ENCODE measurements around the gene AOC2.
"Not testable (repeated sequence)": the region's sequence is repeated elsewhere in the genome, so short reads cannot be mapped to it uniquely, and the experiment has no call there.

Gene AOC2

DNA sequence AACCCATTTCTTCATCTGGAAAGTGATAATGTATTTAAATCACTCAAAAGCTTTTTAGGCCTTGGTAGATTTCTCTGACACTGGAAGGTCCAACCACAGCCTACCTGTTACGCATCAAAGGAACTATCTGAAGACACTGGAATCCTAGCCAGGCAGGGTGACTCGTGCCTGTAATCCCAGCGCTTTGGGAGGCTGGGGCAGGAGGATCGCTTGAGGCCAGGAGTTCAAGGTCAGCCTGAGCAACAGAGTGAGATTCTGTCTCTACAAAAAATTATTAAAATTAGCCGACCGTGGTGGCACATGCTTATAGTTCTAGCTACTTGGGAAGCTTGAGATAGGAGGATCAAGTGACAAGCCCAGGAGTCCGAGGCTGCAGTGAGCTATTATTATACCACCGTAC lies 37.8 kb downstream of the AOC2 start:
- no peak for DNase-seq

DNA sequence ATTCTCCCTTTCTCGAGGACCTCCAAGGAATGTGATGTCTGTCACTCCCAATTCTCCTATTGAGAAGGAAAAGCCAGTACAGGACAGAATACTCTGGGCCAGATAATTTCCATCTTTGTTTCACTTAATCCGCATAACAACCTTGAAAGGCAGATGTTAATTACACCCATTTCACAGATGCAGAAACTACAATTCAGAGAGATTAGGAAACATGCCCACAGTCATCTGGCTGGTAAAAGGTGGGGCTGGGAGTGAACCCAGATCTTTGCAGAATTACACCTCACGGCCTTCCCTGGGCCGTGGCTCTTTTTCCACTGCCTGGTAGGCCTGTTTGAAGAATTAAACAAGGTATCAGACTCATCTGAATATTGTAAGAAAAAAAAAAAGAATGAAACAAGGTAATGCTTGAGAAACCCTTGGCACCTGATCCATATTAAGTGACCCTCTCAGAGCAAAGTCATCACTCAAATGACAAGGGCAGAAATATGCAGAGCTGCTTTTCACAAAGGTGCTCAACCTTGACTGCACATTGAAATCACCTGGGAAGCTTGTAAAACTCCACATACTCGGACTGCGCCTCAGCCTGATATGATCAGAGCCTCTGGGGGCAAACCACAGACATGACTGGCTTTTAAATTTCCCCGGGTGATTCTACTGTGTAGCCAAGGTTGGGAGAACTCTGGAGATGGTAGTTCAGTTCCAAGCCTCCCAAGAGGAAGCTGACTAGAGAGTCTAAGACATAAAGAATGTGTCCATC lies 39.6 kb downstream of the AOC2 start:
- DNase-seq = no peak

DNA sequence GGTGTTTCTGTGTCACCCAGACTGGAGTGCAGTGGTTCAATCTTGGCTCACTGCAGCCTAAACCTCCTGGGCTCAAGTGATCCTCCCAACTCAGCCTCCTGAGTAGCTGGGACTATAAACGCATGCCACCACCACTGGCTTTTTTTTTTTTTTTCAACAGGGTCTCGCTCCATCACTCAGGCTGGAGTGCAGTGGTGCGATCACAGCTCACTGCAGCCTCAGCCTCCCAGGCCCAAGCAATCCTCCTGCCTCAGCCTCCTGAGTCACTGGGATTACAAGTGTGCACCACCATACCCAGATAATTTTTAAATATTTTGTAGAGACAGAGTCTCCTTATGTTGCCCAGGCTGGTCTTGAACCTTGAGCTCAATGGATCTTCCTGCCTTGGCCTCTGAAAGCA lies 41.4 kb downstream of the AOC2 start:
- DNase-seq = not testable (repeated sequence)

DNA sequence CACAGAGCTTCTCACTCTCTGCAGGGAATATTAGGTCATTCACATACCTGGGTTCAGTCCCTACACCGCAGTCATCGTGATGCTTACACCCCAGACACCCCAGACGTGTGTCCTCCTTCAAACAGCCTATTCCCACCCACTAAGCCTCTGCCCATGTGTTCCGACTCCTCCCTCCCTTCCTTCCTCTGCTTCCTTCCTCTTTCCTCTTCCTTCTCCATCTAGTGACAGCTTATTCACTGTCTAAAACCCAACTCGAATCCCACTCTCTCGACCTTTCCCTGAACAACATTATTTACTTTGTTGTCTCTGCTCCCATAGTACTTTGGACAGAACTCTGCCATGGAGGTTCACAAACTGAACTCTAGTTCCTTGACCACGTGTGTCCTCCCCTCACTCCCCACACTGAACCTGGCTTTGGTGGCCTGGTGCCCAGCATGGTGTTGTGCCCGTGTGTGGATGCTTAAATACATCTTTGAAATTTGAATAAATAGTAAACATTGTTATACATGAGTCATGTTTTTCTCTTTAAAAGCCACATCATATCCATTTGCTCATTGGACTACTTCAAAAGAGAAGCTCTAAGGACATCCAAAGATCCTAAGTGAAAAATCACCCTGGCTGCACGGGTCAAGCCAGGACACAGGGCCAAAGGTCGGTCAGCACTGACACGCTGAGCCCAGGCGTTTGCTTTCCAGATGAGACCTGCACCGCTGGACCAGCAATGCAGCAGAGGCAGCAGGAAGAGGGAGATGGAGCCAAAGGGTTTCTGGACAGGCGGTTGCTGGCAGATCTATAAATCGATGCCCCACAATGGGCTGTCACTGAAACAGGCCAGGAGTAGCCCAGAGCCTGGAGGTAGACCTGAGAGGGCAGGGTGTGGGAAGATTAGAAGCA lies 42.1 kb downstream of the AOC2 start:
- DNase-seq = no peak

DNA sequence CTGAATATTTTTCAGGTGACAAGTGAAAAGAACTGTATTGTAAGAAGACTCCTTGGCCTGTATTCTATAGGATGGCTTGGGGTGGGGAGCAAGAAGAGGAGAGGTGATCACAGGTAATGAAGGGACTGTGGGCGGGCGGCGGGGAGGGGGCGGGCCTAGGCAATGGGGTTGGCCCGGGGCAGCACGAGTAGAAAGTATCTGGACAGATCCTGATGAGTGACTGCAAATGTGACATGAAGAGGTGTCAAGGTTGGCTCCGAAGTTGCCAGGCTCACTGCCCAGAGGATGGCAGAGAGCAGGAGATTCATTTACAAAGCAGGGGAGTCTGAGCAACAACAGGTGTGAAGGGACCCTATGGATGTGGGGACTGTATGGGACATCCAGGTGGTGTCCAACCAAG lies 45.4 kb downstream of the AOC2 start:
- DNase-seq = no peak

DNA sequence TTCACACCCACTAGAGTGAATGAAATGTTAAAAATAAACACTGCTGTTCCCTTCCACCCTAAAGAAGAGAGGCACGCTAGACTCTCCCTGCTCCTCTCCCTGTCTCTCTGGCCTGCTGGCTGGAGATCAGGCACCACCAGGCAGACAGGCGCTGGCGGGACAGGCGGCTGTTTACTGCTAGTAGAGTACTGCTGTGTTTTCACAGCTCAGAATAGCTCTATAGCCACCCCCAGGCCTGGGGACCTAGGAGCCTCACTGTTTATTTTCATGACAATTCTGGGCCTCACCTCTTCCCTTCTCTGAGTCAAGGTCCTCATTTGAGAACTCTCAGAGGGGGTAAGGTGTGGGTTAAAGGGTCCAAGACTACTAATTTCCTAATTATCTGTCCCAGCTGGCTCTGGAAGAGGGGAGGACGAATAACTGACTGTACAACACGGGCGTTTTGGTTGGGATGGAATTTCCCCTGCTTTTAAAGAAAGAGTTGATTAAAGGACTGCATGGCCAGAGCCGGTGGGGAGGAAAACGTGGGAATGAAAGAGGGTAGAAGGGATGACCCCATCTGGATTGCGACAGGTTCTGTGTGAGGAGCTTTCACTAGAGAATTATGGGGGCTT lies 47.3 kb downstream of the AOC2 start:
- peak; percentile 40 for DNase-seq

DNA sequence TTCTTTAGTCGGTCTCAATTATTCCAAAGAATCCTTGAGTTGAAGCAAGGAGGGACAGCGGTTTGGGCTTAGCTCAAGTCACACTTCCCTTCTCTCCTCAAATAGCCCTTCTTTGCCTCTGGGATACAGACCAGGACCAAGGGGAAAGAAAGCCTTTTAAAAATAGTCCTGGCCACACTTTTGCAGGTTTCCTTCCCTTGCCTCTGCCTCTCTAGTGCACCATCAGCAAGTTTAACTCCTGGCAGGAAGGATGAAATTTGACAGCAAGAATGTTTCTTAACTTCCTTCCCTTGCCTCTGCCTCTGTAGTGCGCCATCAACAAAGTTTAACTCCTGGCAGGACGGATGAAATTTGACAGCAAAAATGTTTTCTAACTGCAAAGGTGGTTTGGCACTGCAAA lies 49.0 kb downstream of the AOC2 start:
- DNase-seq = no peak

DNA sequence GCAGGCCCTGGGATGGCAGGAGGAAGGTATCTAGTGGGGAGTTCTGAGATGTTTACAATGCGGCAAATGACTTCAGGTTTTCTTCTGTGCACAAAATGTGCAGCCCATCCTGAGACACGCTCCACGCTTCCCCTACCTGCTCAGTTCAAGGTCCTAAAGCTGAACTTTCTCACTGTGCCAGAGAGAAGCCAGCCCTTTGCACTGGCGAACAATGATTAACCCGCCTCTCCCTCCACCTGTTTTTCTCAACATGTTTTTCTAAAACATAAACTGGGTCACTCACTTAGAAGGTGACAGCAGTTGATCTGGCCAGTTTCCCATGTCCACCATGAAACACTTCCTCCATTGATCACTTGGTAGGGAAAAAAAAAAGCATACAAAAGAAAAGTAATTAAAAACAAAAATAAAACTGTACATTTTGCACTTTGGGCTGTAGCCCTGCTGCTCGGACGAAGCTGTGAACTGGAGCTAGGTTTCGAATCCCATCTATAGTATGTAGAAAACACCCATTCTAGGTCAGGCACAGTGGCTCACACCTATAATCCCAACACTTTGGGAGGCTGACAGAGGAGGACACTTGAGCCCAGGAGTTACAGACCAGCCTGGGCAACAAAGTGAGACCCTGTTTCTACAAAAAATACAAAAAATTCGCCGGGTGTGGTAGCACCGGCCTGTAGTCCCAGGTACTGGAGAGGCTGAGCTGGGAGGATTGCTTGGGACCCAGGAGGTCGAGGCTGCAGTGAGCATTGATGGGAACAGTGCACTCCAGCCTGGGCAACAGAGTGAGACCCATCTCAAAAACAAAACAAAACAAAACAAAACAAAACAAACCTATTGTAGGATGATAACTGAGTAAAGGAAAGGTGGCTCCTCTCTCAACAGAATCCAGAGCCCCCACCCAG lies 50.2 kb downstream of the AOC2 start:
- no peak for DNase-seq

DNA sequence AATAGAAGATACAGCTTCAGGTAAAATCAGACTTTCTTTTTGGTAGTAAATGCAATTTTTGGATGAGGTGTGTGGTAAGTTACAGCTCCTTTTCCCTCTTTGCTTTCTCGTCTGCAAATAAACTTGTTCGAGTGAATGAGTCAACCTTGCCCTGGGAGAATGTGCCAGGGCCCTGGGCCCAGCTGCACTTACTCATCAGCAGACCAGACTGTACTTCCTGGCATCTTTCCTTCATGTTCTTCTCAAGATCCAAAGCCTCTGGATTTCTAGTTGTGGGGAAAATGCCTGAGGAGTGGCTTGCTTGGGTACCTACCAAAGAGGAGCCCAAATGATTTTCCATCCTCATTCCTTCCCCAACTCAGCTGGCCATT lies 50.8 kb downstream of the AOC2 start:
- DNase-seq = no peak

DNA sequence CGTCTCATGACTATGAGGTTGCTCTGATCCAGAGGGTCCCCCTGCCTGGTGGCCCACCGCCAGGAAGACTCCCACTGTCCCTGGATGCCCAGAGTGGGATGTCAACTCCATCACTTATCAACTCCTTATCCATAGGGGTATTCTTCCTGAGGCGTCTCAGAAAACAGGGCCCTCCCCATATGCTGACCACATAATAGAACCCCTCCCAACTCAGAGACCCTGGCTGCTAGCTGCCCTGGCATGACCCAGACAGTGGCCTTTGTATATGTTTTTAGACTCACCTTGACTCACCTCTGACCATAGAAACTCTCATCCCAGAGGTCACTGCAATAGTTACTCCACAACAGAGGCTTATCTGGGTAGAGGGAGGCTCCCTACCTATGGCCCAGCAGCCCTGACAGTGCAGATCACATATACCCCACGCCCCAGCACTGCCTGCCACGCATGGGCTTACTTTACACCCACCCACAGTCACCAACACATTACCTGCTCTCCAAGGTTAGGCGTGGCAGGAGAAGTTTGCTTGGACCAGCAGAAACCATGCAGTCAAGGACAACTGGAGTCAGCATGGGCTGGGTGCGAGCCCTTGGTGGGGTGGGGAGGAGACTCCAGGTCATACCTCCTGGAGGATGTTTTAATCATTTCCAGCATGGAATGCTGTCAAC lies 53.9 kb downstream of the AOC2 start:
- no peak for DNase-seq

DNA sequence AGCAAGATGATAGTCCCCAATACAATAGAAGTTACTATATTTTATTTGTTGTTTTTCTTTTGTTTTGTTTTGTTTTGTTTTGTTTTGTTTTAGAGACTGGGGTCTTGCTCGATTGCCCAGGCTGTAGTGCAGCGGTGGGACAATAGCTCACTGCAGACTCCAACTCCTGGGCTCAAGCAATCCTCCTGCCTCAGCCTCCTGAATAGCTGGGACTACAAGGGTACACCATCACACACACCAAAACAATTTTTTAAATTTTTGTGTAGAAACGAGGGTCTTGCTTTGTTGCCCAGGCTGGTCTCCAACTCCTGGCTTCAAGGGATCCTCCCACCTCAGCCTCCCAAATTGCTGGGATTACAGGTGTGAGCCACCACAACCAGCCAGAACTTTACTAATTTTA lies 55.6 kb downstream of the AOC2 start:
- not testable (repeated sequence) for DNase-seq
